GM10266 (cell line): ENCODE results near the gene CACNA1C.

Experiments
- DNase-seq: peaks from one replicate; pipeline ENCODE4 v3.0.0; 2012; ENCODE audit errors: extremely low spot score
- CTCF ChIP-seq: IDR thresholded peaks from 2 replicates; pipeline ENCODE4 v1.5.1; 2012; ENCODE audit warnings: mild to moderate bottlenecking, low read depth; ENCODE audit not compliant: control insufficient read depth, insufficient read depth; ENCODE audit errors: missing control alignments

CACNA1C gene

GRCh38 chr12:2338991-2339431 is 286.2 kb downstream of the CACNA1C start:
- no peak for TF ChIP-seq CTCF
- DNase-seq, result no peak

- no peak for DNase-seq
- no peak for TF ChIP-seq CTCF
These were observed 288.4 kb downstream of the CACNA1C start for GRCh38 chr12:2341051-2341751.

- DNase-seq, result no peak
- no peak for TF ChIP-seq CTCF
These were observed 289.1 kb downstream of the CACNA1C start for GRCh38 chr12:2341871-2342270.

GRCh38 chr12:2343681-2344080 is 290.9 kb downstream of the CACNA1C start:
- no peak for DNase-seq
- TF ChIP-seq CTCF, result no peak

GRCh38 chr12:2344476-2344875 is 291.7 kb downstream of the CACNA1C start:
- DNase-seq, result no peak
- TF ChIP-seq CTCF, result no peak

GRCh38 chr12:2344885-2345284 is 292.1 kb downstream of the CACNA1C start:
- DNase-seq, result no peak
- TF ChIP-seq CTCF, result no peak

- TF ChIP-seq CTCF, result no peak
- no peak for DNase-seq
These were observed 293.1 kb downstream of the CACNA1C start for GRCh38 chr12:2345902-2346301.
